Glomerular visceral epithelial cell (primary cell): Measurements from ENCODE around the gene KATNAL2.
"Not testable (repeated sequence)": the region's sequence is repeated elsewhere in the genome, so short reads cannot be mapped to it uniquely, and the experiment has no call there.

Experiments used
- DNase-seq: peaks from one replicate; pipeline ENCODE4 v3.0.0-alpha.2; 2016; ENCODE audit errors: extremely low spot score

KATNAL2 gene

DNA sequence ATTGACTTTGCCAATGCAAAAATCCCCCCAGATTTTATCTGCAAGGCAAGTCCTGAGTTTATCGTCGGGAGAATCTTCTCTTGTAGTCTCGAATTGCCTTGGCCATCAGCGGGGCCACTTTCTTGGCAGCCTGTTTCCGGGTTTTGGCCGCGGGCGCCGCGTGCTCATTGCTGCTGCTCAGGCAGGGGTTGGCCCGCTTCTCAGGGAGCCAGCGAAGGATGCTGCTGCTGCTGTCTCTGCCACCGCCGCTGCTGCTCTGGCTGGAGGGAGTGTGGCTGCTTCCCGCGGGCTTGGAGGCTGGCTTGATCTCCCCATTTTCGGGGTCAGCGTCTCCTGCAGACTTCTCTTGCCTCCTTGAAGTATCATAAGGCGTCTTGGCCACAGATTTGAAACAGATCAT lies 115.5 kb downstream of the KATNAL2 start:
- no peak for DNase-seq

GRCh38 chr18:47034591-47034990 lies 117.2 kb downstream of the KATNAL2 start:
- DNase-seq: not testable (repeated sequence)

GRCh38 chr18:47035156-47035671 lies 117.8 kb downstream of the KATNAL2 start, which contains the start of gene ELOA2:
ELOA2 (minus strand) TSS chr18:47035621; CDS start chr18:47035264, 357 bp downstream.
- no peak for DNase-seq

DNA sequence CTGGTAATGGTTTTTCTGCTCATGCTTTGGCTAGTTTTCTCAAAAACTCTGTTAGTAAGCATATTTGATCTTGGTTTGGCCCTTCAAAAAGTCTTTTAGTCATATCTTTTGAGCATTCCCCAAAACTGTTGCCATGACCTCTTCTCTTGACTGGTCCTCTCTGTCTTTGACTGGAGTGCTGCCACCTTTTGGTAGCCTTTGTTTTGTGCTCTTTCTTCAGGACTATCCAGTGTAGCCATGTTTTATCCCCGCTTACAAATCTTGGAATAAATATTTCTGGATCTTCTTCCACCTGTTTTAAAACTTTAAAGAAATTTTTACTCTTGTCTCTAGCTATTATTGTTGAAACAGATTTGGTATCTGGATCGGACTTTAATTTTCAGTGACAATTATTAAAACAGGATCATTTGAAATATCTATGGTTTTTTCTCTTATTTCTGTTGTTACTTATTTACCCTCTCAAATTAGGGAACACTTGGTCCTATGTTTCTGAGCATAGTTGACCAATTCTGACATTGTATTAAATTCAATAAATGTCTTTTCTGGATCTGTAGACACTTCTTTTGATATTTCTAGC lies 119.0 kb downstream of the KATNAL2 start:
- DNase-seq: peak; percentile 15

- DNase-seq: no peak
Measured at GRCh38 chr18:47036927-47037578, 119.7 kb downstream of the KATNAL2 start.

DNA sequence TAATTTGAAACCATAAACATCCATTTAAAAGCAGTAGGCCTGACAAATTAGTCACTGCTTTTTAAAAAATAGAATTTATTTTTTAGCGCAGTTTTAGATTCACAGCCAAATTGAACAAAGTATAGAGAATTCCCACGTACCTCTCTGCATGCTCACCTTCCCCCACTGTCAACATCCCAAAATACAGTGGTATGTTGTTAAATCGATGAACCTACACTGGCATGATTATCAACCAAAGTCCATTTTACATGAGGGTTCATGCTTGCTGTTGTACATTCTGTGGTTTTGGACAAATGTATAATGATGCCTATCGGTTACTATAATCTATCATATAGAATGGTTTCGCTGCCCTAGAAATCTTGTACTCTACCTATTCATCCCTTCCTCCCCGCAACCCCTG lies 123.6 kb downstream of the KATNAL2 start:
- no peak for DNase-seq

DNA sequence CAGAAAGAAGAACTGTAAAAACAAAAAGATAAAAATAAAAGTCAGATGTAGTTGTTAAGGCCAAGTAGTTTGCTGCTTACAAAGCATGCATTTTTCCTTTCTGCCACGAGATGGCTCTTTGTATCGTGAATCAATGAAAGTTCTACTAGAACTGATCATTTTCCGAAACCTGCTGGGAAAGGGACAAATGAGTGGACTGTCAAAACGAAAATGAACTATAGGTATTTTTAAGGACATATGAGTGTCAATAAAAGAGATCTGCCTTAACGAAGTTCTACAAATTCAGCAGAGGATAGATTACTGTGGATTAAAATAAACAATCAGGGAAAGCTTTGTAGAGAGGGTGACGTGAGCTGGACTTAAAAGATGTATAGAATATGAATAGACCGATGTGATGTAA lies 133.1 kb downstream of the KATNAL2 start:
- peak; percentile 30 for DNase-seq

- no peak for DNase-seq
Measured at GRCh38 chr18:47054369-47054768, 137.0 kb downstream of the KATNAL2 start.

- DNase-seq: no peak
Measured at GRCh38 chr18:47062471-47062870, 145.1 kb downstream of the KATNAL2 start.

DNA sequence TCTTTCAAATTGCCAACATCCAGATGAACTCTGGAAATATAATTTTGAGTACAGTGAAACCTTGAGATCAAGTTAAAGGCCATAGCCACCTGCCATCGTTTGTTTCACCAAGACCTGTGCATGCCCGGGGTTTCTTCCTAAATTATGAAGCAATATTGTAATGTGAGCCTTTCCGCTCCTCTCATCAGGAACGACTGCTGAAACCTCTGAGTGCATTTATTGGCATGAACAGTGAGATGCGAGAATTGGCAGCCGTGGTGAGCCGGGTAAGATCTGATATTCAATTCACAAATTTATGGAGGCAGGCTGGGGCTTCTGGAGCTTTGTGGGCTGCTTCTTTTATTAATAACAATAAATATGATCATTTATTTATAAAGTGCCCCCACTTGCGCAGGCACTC lies 145.7 kb downstream of the KATNAL2 start:
- DNase-seq: no peak

GRCh38 chr18:47067648-47068047 lies 150.2 kb downstream of the KATNAL2 start:
- DNase-seq: no peak

- no peak for DNase-seq
Measured at GRCh38 chr18:47075098-47075883, 157.9 kb downstream of the KATNAL2 start.

DNA sequence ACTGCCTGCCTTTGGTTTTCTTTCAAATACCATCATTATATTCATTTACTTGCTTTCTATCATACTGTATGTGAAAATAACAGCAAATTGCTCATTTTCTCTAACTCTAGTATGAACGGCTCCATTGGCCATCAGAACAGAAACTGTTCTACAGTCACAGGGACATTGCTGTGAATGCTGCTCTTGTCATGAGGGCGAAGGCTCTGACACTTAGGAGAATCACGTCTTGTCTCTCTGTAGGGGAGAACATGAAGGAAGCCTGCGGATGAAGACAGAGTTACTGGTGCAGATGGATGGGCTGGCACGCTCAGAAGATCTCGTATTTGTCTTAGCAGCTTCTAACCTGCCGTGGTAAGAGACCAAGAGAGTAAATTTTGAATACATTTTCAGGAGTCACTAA lies 159.7 kb downstream of the KATNAL2 start:
- DNase-seq: no peak

DNA sequence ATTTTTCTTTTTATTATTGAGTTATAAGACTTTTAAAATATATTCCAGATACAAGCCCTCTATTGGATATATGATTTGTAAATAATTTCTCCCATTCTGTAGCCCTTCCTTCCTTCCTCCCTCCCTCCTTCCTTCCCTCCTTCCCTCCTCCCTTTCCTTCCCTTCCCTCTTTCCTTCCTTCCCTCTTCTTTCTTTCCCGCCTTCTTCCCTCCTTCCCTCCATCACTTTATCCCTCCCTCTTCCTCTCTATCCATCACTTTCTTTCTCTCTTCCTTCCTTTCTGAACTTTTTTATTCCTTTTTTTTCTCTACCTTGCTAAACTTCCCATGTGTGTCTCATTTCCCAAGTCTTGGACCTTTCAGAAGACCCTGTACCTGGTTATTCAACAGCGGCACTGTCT lies 163.5 kb downstream of the KATNAL2 start:
- no peak for DNase-seq

DNA sequence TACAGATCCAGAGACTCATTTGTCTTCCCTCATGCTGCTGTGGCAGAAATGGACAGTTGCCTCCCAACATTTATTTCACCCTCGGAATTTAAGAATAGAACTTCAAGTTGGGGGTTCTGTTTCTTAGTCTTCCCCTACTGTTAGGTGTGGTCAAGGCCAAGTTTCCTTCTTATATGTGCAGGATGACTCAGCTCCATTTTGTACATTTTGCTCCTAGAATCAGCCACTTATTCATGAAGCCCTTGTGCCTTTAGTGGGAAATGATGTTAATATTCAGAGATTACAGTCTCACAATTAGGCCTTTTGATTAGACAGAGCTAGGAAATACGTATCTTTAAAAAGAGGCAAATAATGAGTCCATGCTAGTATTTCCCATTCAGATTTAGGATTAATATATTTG lies 164.2 kb downstream of the KATNAL2 start:
- DNase-seq: no peak

GRCh38 chr18:47087676-47088075 lies 170.3 kb downstream of the KATNAL2 start:
- DNase-seq: no peak

DNA sequence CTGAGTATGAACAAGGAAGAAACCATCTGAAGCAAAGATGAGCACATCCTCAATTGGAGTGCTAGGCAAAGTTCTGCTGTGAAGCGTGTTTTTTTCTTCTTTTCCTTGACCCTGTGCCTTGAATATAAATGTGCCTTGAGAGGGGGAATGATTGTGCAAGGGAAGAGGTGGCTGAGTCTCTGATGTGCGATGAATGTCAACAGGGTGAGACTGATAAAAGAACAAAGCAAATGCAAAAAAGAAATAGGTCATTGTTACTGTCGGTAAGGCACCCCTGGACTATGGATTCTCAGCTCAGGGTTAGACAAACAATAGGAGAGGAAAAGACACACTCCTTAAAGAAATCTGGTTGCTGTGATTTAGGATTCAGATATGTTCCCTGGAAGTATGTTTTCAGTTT lies 178.4 kb downstream of the KATNAL2 start:
- no peak for DNase-seq

DNA sequence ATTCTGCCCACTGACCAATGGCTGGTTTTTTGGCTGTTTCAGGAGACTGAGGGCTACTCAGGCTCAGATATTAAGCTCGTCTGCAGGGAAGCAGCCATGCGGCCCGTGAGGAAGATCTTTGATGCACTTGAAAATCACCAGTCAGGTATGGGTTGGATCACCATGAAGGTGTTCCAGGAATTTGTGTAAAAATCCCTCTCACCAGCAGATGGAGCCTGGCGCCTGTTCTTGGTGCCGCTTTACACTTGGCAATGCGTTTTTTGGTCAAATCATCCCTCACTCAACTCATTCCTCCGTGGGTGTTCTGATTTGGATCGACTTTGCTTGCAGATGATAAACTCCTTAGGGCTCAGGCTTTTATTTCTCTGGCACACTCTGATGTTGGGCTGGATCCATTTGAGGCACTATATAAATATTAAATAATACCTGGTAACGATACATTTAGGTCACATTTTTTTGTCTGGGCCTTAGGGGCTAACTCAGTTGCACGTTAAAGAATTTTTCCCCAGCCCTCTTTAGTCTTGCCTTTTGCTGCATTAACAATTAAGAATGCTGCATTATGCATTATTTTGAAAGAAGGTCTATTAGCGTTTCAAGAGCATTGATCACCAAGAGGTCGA lies 182.9 kb downstream of the KATNAL2 start:
- peak; percentile 66 for DNase-seq

DNA sequence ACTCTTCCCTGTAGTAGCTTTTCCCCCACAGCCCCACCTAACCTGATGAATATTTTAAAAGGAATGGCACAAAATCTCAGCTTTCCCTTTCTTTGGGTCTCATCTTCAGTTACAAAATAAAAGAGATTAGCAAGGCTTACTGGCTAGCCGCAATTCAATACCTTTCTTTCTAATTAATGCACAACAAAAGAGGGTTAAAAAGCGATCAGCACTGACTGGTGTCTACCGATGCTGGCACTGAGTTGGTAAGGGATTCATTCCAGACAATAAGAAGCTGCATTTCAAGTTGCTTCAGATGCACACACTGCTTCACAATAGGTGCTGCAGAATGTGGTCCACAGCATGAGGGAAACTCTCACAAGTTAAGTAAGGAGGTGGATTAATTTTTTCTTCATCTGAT lies 191.0 kb downstream of the KATNAL2 start:
- DNase-seq: no peak

- DNase-seq: no peak
Measured at GRCh38 chr18:47108998-47109405, 191.6 kb downstream of the KATNAL2 start.

GRCh38 chr18:47109720-47110119 lies 192.3 kb downstream of the KATNAL2 start:
- DNase-seq: no peak
